ENCODE results near the gene CFAP52.
"Not testable (repeated sequence)": the region's sequence is repeated elsewhere in the genome, so short reads cannot be mapped to it uniquely, and the experiment has no call there.

CFAP52 gene

DNA sequence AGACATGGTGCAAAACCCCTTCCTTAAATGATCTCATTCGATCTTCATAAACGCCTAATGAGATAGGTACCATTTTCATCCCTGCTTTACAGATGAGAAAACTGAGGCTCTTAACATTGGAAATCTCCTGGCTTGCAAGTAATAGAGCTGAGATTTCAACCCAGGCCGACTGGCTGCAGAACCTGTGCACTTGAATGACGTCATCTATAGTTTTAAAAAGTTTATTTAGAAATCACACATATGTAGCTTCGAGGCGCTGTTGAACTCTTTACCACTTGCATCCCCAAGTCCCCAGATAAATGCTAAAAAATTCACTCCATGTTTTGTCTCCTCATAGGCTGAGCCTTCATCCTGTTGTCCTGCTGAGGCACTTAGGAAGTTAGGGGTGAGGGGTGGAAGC, 30.0 kb downstream of the CFAP52 start:
- Histone ChIP-seq H3K36me3 (ENCODE audit: control insufficient read depth in 2 of 2, insufficient read depth in 1 of 2, low read length in 2 of 2) (no peaks in the 10 kb centered on the region), H3K4me3 (ENCODE audit: low read depth, low read length) (no peak overlapping the region), H3K27ac (ENCODE audit: extremely low read depth, low read depth, low read length) (no peak overlapping the region), H3K4me1 (ENCODE audit: control insufficient read depth, insufficient read depth, low read length) (0 out of 2 replicates have a peak, but pooled peaks cover 4% of the 10 kb centered on the region), H3K9me3 (ENCODE audit: control insufficient read depth, insufficient read depth, low read depth, low read length) (no peaks in the 10 kb centered on the region)
- TF ChIP-seq ZFP41 (tag by site-specific recombination; IDR thresholded peaks at IDR 0.05; ENCODE audit: borderline replicate concordance) = no peak
- TF ChIP-seq KLF7 (tag by site-specific recombination; IDR thresholded peaks at IDR 0.05; ENCODE audit: borderline replicate concordance) = no peak
- TF ChIP-seq, protein P1, sequence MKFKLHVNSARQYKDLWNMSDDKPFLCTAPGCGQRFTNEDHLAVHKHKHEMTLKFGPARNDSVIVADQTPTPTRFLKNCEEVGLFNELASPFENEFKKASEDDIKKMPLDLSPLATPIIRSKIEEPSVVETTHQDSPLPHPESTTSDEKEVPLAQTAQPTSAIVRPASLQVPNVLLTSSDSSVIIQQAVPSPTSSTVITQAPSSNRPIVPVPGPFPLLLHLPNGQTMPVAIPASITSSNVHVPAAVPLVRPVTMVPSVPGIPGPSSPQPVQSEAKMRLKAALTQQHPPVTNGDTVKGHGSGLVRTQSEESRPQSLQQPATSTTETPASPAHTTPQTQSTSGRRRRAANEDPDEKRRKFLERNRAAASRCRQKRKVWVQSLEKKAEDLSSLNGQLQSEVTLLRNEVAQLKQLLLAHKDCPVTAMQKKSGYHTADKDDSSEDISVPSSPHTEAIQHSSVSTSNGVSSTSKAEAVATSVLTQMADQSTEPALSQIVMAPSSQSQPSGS (tag by site-specific recombination; IDR thresholded peaks at IDR 0.05; ENCODE audit: low read depth) = peak; percentile 42; the same call in 1 of the 2 replicates
- CTCF ChIA-PET = no interaction called here
- POLR2A ChIA-PET = no interaction called here

DNA sequence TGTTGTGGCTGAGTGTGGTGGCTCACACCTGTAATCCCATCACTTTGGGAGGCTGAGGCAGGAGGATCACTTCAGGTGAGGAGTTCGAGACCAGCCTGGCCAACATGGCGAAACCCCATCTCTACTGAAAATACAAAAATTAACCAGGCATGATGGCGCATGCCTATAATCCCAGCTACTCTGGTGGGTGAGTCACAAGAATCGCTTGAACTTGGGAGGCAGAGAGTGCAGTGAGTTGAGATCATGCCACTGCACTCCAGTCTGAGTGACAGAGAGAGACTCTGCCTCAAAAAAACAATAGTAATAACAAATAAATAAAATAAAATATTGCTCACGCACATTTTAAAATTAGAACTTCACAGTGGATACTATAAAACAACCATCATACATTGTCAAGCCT, 30.6 kb downstream of the CFAP52 start:
- CTCF ChIA-PET = interaction anchor here (0.5 kb wide), 1 partner anchor 112 kb away, joined by 3 read pairs; no protein-coding TSS in a partner anchor

DNA sequence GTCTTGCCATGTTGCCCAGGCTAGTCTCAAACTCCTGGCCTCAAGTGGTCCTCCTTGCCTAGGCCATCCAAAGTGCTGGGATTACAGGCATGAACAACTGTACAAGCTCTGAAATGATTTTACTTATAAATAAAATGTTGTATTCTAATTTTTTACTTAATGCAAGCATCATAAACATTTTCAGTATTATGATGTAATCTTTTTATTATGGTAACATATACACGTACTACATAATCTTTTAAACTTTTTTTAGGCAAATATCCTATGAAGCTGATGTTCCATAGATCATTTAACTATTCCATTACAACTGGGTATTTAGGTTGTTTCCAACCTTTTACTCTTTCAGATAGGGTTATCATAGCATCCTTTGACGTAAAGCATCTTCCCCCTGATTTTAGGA, 35.1 kb downstream of the CFAP52 start:
- H3K4me3 ChIP-seq (ENCODE audit: low read depth, low read length) = no peak overlapping the region
- ChIA-PET CTCF (interaction anchor here (0.7 kb wide), 1 partner anchor 14 kb away, joined by 3 read pairs; no protein-coding TSS in a partner anchor), POLR2A (no interaction called here)
- H3K36me3 ChIP-seq (ENCODE audit: control insufficient read depth in 2 of 2, insufficient read depth in 1 of 2, low read length in 2 of 2) = no peaks in the 10 kb centered on the region
- no peaks in the 10 kb centered on the region for H3K9me3 ChIP-seq (ENCODE audit: control insufficient read depth, insufficient read depth, low read depth, low read length)
- no peak for TF ChIP-seq ZNF239 (tag by site-specific recombination; IDR thresholded peaks at IDR 0.05)
- no peak for TF ChIP-seq ZNF571 (tag by site-specific recombination; IDR thresholded peaks at IDR 0.05)
- no peak for TF ChIP-seq ZNF529 (tag by site-specific recombination; IDR thresholded peaks at IDR 0.05; ENCODE audit: insufficient replicate concordance)
- no peak for TF ChIP-seq ZNF394 (tag by site-specific recombination; IDR thresholded peaks at IDR 0.05; ENCODE audit: borderline replicate concordance)
- TF ChIP-seq REPIN1 (tag by site-specific recombination; IDR thresholded peaks at IDR 0.05; ENCODE audit: low read depth) = no peak
- no peak for TF ChIP-seq ZNF174 (tag by site-specific recombination; IDR thresholded peaks at IDR 0.05)
- TF ChIP-seq, protein P1 (tag by site-specific recombination; IDR thresholded peaks at IDR 0.05; ENCODE audit: low read depth) = peak; percentile 64
- H3K4me1 ChIP-seq (ENCODE audit: control insufficient read depth, insufficient read depth, low read length) = 0 out of 2 replicates have a peak, but pooled peaks cover 4% of the 10 kb centered on the region
- H3K27ac ChIP-seq (ENCODE audit: extremely low read depth, low read depth, low read length) = no peak overlapping the region

More for the DNA sequence above, 30.6 kb downstream of the CFAP52 start:
- H3K9me3 ChIP-seq (ENCODE audit: control insufficient read depth, insufficient read depth, low read depth, low read length); H3K4me3 ChIP-seq (ENCODE audit: low read depth, low read length); H3K27ac ChIP-seq (ENCODE audit: extremely low read depth, low read depth, low read length); H3K36me3 ChIP-seq (ENCODE audit: control insufficient read depth in 2 of 2, insufficient read depth in 1 of 2, low read length in 2 of 2); H3K4me1 ChIP-seq (ENCODE audit: control insufficient read depth, insufficient read depth, low read length); POLR2A ChIA-PET: not testable (repeated sequence)

DNA sequence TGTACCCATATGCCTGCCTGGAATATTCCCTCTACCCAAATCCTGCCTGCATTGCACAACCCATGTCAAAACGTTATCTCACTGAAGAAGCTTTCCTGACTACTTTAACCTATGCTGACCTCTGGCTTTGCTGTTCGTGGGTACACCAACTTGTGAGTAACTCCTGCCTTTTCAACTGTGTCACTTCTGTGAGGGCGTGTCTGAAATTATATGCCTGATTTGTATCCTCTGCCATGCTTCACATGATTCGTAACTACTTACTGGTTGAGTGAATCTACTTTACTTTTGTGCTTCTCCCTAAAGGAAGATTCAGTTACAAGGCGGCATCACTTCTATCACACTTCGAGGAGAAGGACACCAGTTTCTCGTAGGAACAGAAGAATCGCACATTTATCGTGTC, 35.6 kb downstream of the CFAP52 start:
- POLR2A ChIA-PET = interaction anchor here (0.6 kb wide), 1 partner anchor 205 kb away, joined by 3 read pairs; no protein-coding TSS in a partner anchor
- no peak overlapping the region for H3K27ac ChIP-seq (ENCODE audit: extremely low read depth, low read depth, low read length)
- no peaks in the 10 kb centered on the region for H3K36me3 ChIP-seq (ENCODE audit: control insufficient read depth in 2 of 2, insufficient read depth in 1 of 2, low read length in 2 of 2)
- no peaks in the 10 kb centered on the region for H3K9me3 ChIP-seq (ENCODE audit: control insufficient read depth, insufficient read depth, low read depth, low read length)
- H3K4me3 ChIP-seq (ENCODE audit: low read depth, low read length) = no peak overlapping the region
- CTCF ChIA-PET = interaction anchor here (0.7 kb wide), 1 partner anchor 14 kb away, joined by 3 read pairs; no protein-coding TSS in a partner anchor
- H3K4me1 ChIP-seq (ENCODE audit: control insufficient read depth, insufficient read depth, low read length) = 0 out of 2 replicates have a peak, but pooled peaks cover 4% of the 10 kb centered on the region
- TF ChIP-seq ZNF169 (tag by site-specific recombination; IDR thresholded peaks at IDR 0.05) (no peak), ZNF776 (tag by site-specific recombination; IDR thresholded peaks at IDR 0.05; ENCODE audit: borderline replicate concordance) (no peak), ZBTB1 (tag by site-specific recombination; IDR thresholded peaks at IDR 0.05) (no peak), YY2 (tag by site-specific recombination; IDR thresholded peaks at IDR 0.05) (no peak), ZNF521 (tag by site-specific recombination; IDR thresholded peaks at IDR 0.05) (no peak), ZNF777 (tag by site-specific recombination; IDR thresholded peaks at IDR 0.05; ENCODE audit: borderline replicate concordance) (no peak), ZFP37 (tag by site-specific recombination; IDR thresholded peaks at IDR 0.05) (no peak), ZNF114 (tag by site-specific recombination; IDR thresholded peaks at IDR 0.05) (no peak), ZNF174 (tag by site-specific recombination; IDR thresholded peaks at IDR 0.05) (no peak), MEIS1 (CRISPR knock-in tag; IDR thresholded peaks at IDR 0.05; ENCODE audit: borderline replicate concordance) (no peak), ZNF843 (tag by site-specific recombination; IDR thresholded peaks at IDR 0.05) (no peak)
- TF ChIP-seq, protein P2, sequence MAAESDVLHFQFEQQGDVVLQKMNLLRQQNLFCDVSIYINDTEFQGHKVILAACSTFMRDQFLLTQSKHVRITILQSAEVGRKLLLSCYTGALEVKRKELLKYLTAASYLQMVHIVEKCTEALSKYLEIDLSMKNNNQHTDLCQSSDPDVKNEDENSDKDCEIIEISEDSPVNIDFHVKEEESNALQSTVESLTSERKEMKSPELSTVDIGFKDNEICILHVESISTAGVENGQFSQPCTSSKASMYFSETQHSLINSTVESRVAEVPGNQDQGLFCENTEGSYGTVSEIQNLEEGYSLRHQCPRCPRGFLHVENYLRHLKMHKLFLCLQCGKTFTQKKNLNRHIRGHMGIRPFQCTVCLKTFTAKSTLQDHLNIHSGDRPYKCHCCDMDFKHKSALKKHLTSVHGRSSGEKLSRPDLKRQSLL (tag by site-specific recombination; IDR thresholded peaks at IDR 0.05) = no peak
- TF ChIP-seq, protein P3, sequence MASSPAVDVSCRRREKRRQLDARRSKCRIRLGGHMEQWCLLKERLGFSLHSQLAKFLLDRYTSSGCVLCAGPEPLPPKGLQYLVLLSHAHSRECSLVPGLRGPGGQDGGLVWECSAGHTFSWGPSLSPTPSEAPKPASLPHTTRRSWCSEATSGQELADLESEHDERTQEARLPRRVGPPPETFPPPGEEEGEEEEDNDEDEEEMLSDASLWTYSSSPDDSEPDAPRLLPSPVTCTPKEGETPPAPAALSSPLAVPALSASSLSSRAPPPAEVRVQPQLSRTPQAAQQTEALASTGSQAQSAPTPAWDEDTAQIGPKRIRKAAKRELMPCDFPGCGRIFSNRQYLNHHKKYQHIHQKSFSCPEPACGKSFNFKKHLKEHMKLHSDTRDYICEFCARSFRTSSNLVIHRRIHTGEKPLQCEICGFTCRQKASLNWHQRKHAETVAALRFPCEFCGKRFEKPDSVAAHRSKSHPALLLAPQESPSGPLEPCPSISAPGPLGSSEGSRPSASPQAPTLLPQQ (tag by site-specific recombination; IDR thresholded peaks at IDR 0.05) = no peak

Data from HEK293 (cell line).